SIG-M5 treated with dmso at 0.1 percent for 504 hours (cell line): ENCODE data around the gene ARHGAP22.

Experiments used
- DNase-seq: peaks from one replicate; lab custom pipeline; 2025; ENCODE audit not compliant: unreplicated experiment; lab: John Stamatoyannopoulos, UW

ARHGAP22 gene

GRCh38 chr10:48501226-48501625 is 103.6 kb downstream of the ARHGAP22 start:
- no peak for DNase-seq

- DNase-seq = no peak
Measured at GRCh38 chr10:48500771-48501170, 104.1 kb downstream of the ARHGAP22 start.

- no peak for DNase-seq
Measured at GRCh38 chr10:48498940-48499510, 105.8 kb downstream of the ARHGAP22 start.

GRCh38 chr10:48497780-48498770 is 106.8 kb downstream of the ARHGAP22 start:
- no peak for DNase-seq

GRCh38 chr10:48496831-48497779 is 107.8 kb downstream of the ARHGAP22 start:
- no peak for DNase-seq

GRCh38 chr10:48496105-48496830 is 108.6 kb downstream of the ARHGAP22 start:
- no peak for DNase-seq

GRCh38 chr10:48495282-48496045 is 109.4 kb downstream of the ARHGAP22 start:
- no peak for DNase-seq

GRCh38 chr10:48494611-48495010 is 110.3 kb downstream of the ARHGAP22 start:
- DNase-seq = no peak

- no peak for DNase-seq
Measured at GRCh38 chr10:48494073-48494472, 110.8 kb downstream of the ARHGAP22 start.

- no peak for DNase-seq
Measured at GRCh38 chr10:48493083-48493871, 111.6 kb downstream of the ARHGAP22 start.

GRCh38 chr10:48492201-48492600 is 112.7 kb downstream of the ARHGAP22 start:
- no peak for DNase-seq

- DNase-seq = no peak
Measured at GRCh38 chr10:48491392-48492139, 113.3 kb downstream of the ARHGAP22 start.

GRCh38 chr10:48490946-48491345 is 113.9 kb downstream of the ARHGAP22 start:
- DNase-seq = no peak

- DNase-seq = no peak
Measured at GRCh38 chr10:48490571-48490940, 114.3 kb downstream of the ARHGAP22 start.

GRCh38 chr10:48489099-48489498 is 115.8 kb downstream of the ARHGAP22 start:
- DNase-seq = no peak

- DNase-seq = no peak
Measured at GRCh38 chr10:48487244-48487643, 117.6 kb downstream of the ARHGAP22 start.

- no peak for DNase-seq
Measured at GRCh38 chr10:48485711-48486110, 119.2 kb downstream of the ARHGAP22 start.

- no peak for DNase-seq
Measured at GRCh38 chr10:48484911-48485310, 120.0 kb downstream of the ARHGAP22 start.
